NCI-H526 treated with DMSO at 0.1 percent for 48 hours (cell line): ENCODE data around the gene IL4.

Experiments
- DNase-seq: peaks from one replicate; lab custom pipeline; 2025; lab: John Stamatoyannopoulos, UW

The IL4 gene

DNA sequence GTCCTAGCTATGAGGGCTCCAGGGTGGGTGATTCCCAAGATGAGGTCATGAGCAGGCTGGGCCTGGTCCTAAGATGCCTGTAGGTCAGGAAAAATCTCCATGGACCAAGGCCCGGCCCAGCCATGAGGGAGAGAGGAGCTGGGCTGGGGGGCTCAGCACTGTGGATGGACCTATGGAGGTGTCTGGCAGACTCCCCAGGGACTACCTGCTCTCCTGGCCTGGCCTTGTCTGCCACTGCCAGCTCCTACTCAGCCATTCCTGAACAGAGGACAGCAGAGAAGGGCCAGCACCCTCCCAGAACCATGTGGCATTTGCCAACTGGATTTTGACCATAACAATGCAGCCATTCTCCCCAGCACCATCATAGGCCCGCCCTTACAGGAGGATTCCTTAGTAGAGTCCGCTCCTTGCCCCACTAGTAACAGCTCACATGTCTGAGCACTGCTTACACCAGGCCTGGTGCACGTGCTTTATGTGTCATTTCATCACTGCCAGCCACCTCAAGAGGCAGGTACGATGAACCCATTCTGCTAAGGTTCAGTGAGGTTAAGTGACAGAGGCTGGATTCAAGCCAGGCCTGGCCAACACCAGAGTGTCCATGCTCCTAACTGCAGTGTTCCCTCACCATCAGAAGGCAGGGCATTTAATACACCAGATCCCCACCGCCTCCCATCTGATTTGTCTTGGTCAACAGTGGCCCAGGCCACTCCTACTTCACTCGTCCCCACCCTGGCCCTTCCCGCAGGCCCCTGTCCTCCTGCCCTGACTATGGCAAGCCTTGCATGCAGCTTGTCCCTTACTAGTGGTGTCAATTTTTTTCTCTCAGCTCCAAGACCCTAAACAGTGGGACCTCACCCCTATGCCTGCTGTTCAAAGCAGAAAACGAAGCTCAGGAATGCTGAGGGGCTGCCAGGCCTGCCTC, 15.1 kb upstream of the IL4 start:
- DNase-seq = no peak

DNA sequence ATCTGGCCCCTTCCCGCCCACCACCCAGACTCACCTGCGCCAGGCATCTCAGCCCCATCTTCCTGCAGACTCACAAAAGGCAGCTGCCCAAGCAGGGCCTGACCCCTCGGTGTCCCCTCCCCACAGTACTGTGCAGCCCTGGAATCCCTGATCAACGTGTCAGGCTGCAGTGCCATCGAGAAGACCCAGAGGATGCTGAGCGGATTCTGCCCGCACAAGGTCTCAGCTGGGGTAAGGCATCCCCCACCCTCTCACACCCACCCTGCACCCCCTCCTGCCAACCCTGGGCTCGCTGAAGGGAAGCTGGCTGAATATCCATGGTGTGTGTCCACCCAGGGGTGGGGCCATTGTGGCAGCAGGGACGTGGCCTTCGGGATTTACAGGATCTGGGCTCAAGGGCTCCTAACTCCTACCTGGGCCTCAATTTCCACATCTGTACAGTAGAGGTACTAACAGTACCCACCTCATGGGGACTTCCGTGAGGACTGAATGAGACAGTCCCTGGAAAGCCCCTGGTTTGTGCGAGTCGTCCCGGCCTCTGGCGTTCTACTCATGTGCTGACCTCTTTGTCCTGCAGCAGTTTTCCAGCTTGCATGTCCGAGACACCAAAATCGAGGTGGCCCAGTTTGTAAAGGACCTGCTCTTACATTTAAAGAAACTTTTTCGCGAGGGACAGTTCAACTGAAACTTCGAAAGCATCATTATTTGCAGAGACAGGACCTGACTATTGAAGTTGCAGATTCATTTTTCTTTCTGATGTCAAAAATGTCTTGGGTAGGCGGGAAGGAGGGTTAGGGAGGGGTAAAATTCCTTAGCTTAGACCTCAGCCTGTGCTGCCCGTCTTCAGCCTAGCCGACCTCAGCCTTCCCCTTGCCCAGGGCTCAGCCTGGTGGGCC, 13.9 kb upstream of the IL4 start:
- DNase-seq = no peak

- DNase-seq = no peak
Measured at GRCh38 chr5:132661231-132662003, 12.4 kb upstream of the IL4 start.

DNA sequence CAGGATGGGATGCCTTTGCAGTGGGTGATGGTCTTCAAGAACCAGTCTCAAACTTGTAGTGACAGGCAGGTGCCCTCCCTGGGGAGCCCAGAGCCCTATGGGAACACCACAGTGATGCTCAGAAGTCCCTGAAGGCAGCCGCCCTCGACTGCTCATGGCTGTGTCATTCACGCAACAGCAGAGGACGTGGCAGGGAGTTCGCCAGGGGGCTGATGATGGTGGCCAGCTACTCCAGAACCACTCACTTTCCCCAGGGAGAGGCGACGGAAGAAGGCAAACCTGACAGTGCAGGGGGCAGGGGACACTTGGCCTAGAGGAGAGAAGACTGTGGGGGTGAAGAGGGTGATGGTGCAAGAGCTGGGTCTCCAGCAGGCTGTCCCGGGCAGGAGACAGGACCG, 11.8 kb upstream of the IL4 start:
- no peak for DNase-seq

GRCh38 chr5:132662925-132663770, 10.6 kb upstream of the IL4 start:
- DNase-seq = no peak

GRCh38 chr5:132663771-132664695, 9.8 kb upstream of the IL4 start:
- DNase-seq = no peak

GRCh38 chr5:132664696-132665209, 9.0 kb upstream of the IL4 start:
- DNase-seq = no peak

DNA sequence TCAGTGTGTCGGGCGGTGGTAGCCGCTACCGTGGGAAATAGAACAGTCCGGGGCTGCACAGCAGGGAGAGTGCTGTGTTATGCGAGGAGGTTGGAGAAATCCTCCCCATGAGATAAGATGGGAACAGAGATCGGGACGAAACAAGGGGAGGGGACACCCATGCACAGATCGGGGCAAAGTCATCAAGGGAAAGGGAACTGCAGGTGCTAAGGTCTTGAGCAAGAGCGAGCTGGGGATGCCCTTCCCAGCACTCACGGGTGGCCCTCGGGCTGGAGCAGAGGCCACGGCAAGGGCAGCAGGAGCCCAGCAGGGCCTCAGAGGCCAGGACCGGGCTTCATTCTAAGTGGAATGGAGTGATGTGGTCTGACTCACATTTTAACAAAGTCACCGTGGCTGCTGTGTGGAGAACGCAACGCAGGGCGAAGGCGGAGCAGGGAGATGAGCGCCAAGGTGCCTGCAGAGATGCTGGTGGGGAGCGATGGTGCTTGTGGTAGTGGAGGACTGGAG, 8.2 kb upstream of the IL4 start:
- DNase-seq = no peak

GRCh38 chr5:132666310-132667123, 7.3 kb upstream of the IL4 start:
- no peak for DNase-seq

GRCh38 chr5:132667309-132667708, 6.5 kb upstream of the IL4 start:
- DNase-seq = no peak

DNA sequence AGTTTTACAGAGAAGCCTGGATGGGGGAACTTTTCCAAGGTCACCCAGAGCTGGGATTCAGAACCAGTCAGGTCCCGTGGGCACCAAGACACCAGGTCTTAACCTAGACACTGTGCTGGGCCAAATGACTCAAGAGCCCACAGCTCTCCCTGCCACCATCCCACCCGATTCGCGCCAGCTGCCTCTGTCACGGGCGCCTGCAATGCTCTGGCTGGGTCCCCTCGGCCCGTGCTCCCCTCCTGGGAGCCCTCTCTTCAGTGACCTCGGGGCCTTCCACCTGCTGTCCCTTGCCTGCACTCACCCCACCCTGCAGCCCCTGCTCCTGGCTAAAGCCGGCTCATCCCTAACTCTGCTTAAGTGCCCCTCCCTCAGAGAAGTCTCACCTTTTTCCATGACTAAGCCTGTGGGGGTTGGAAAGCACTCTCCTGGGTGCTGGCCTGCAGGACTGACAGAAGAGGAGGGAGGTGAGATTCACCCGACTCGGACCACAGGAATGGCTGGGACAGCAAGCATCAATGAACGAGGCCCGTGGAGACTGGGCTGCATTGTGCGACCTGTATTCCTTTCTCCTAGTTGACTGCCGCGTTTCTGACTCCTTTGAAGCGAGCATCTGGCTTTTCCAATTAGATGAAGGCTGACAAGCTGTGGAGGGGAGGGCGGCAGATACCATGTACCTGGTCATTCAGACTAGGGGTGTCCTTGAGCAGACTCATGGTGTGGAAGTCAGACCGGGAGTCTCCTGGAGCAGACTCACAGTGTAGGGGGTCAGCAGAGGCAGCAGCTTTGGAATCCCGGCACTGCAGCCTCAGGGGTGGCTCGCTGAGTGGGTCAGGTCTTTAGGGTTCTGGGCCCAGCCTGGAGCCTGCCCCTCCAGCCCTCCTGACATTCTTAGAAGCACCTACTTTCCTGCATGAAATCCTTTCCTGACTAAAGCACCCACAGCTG, 5.8 kb upstream of the IL4 start:
- no peak for DNase-seq

GRCh38 chr5:132668706-132669454, 4.9 kb upstream of the IL4 start:
- DNase-seq = no peak

GRCh38 chr5:132669455-132669820, 4.4 kb upstream of the IL4 start:
- DNase-seq = no peak

GRCh38 chr5:132669966-132670882, 3.6 kb upstream of the IL4 start:
- no peak for DNase-seq

GRCh38 chr5:132671000-132671399, 2.8 kb upstream of the IL4 start:
- DNase-seq = no peak

DNA sequence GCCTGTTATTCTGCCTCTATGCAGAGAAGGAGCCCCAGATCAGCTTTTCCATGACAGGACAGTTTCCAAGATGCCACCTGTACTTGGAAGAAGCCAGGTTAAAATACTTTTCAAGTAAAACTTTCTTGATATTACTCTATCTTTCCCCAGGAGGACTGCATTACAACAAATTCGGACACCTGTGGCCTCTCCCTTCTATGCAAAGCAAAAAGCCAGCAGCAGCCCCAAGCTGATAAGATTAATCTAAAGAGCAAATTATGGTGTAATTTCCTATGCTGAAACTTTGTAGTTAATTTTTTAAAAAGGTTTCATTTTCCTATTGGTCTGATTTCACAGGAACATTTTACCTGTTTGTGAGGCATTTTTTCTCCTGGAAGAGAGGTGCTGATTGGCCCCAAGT, 301 bp upstream of the IL4 start:
- no peak for DNase-seq
